Measurements from ENCODE around the gene PSME3.
A peak's percentile ranks its signal among the peaks of the same experiment; 100 is the strongest.

PSME3 gene

GRCh38 chr17:42827472-42827871 lies 5.7 kb upstream of the PSME3 start:
- peaks cover 5% of the 10 kb centered on the region for H3K4me1 ChIP-seq (ENCODE audit: control insufficient read depth, insufficient read depth, low read length)
- no peak overlapping the region for H3K4me3 ChIP-seq (ENCODE audit: low read length)
- H3K36me3 ChIP-seq (ENCODE audit: control insufficient read depth, insufficient read depth, low read length): no peaks in the 10 kb centered on the region
- H3K27me3 ChIP-seq (ENCODE audit: control insufficient read depth, insufficient read depth, low read length): no peaks in the 10 kb centered on the region
- no peak overlapping the region for H3K9ac ChIP-seq (ENCODE audit: low read length)
- no peak overlapping the region for H3K27ac ChIP-seq (ENCODE audit: low read depth, low read length)

- H3K4me1 ChIP-seq (ENCODE audit: control insufficient read depth, insufficient read depth, low read length): peaks cover 4% of the 10 kb centered on the region
- H3K9ac ChIP-seq (ENCODE audit: low read length): no peak overlapping the region
- H3K4me3 ChIP-seq (ENCODE audit: low read length): no peak overlapping the region
- H3K27ac ChIP-seq (ENCODE audit: low read depth, low read length): no peak overlapping the region
- no peaks in the 10 kb centered on the region for H3K36me3 ChIP-seq (ENCODE audit: control insufficient read depth, insufficient read depth, low read length)
- no peaks in the 10 kb centered on the region for H3K27me3 ChIP-seq (ENCODE audit: control insufficient read depth, insufficient read depth, low read length)
These were observed 2.2 kb upstream of the PSME3 start for GRCh38 chr17:42830971-42831370.

- Histone ChIP-seq H3K9ac (ENCODE audit: low read length) (peak overlapping the region; percentile 94), H3K36me3 (ENCODE audit: control insufficient read depth, insufficient read depth, low read length) (peaks cover 6% of the 10 kb centered on the region), H3K27me3 (ENCODE audit: control insufficient read depth, insufficient read depth, low read length) (no peaks in the 10 kb centered on the region), H3K4me1 (ENCODE audit: control insufficient read depth, insufficient read depth, low read length) (peaks cover 4% of the 10 kb centered on the region), H3K4me3 (ENCODE audit: low read length) (peak overlapping the region; percentile 85), H3K27ac (ENCODE audit: low read depth, low read length) (peak overlapping the region; percentile 94)
These were observed 824 bp upstream of the PSME3 start for GRCh38 chr17:42832213-42832933.

- peak overlapping the region; percentile 85 for H3K4me3 ChIP-seq (ENCODE audit: low read length)
- peaks cover 20% of the 10 kb centered on the region for H3K36me3 ChIP-seq (ENCODE audit: control insufficient read depth, insufficient read depth, low read length)
- H3K27ac ChIP-seq (ENCODE audit: low read depth, low read length): peak overlapping the region; percentile 94
- no peaks in the 10 kb centered on the region for H3K27me3 ChIP-seq (ENCODE audit: control insufficient read depth, insufficient read depth, low read length)
- peak overlapping the region; percentile 63 for H3K9ac ChIP-seq (ENCODE audit: low read length)
- peaks cover 4% of the 10 kb centered on the region for H3K4me1 ChIP-seq (ENCODE audit: control insufficient read depth, insufficient read depth, low read length)
These were observed 698 bp downstream of the PSME3 start for GRCh38 chr17:42833767-42834422.

- Histone ChIP-seq H3K27ac (ENCODE audit: low read depth, low read length) (no peak overlapping the region), H3K4me1 (ENCODE audit: control insufficient read depth, insufficient read depth, low read length) (peaks cover 4% of the 10 kb centered on the region), H3K4me3 (ENCODE audit: low read length) (no peak overlapping the region), H3K27me3 (ENCODE audit: control insufficient read depth, insufficient read depth, low read length) (no peaks in the 10 kb centered on the region), H3K36me3 (ENCODE audit: control insufficient read depth, insufficient read depth, low read length) (peaks cover 26% of the 10 kb centered on the region), H3K9ac (ENCODE audit: low read length) (no peak overlapping the region)
These were observed 2.5 kb downstream of the PSME3 start for GRCh38 chr17:42835732-42836131.

GRCh38 chr17:42841975-42842685 lies 8.9 kb downstream of the PSME3 start:
- Histone ChIP-seq H3K4me1 (ENCODE audit: control insufficient read depth, insufficient read depth, low read length) (no peaks in the 10 kb centered on the region), H3K36me3 (ENCODE audit: control insufficient read depth, insufficient read depth, low read length) (peaks cover 47% of the 10 kb centered on the region), H3K9ac (ENCODE audit: low read length) (no peak overlapping the region), H3K4me3 (ENCODE audit: low read length) (no peak overlapping the region), H3K27ac (ENCODE audit: low read depth, low read length) (no peak overlapping the region), H3K27me3 (ENCODE audit: control insufficient read depth, insufficient read depth, low read length) (no peaks in the 10 kb centered on the region)

GRCh38 chr17:42843358-42843934 lies 10.2 kb downstream of the PSME3 start:
- H3K4me3 ChIP-seq (ENCODE audit: low read length): no peak overlapping the region
- H3K27ac ChIP-seq (ENCODE audit: low read depth, low read length): peak overlapping the region; percentile 16
- H3K27me3 ChIP-seq (ENCODE audit: control insufficient read depth, insufficient read depth, low read length): no peaks in the 10 kb centered on the region
- H3K9ac ChIP-seq (ENCODE audit: low read length): no peak overlapping the region
- no peaks in the 10 kb centered on the region for H3K4me1 ChIP-seq (ENCODE audit: control insufficient read depth, insufficient read depth, low read length)
- H3K36me3 ChIP-seq (ENCODE audit: control insufficient read depth, insufficient read depth, low read length): peaks cover 37% of the 10 kb centered on the region

- H3K36me3 ChIP-seq (ENCODE audit: control insufficient read depth, insufficient read depth, low read length): peaks cover 29% of the 10 kb centered on the region
These were observed 11.1 kb downstream of the PSME3 start, which contains the start of gene AOC2 for GRCh38 chr17:42844271-42844670. Gene AOC2 (plus strand): TSS chr17:42844580. CDS start chr17:42844627, 47 bp downstream.

GRCh38 chr17:42844761-42845555 lies 11.8 kb downstream of the PSME3 start:
- Histone ChIP-seq H3K27ac (ENCODE audit: low read depth, low read length) (no peak overlapping the region), H3K4me3 (ENCODE audit: low read length) (no peak overlapping the region), H3K4me1 (ENCODE audit: control insufficient read depth, insufficient read depth, low read length) (peaks cover 6% of the 10 kb centered on the region), H3K36me3 (ENCODE audit: control insufficient read depth, insufficient read depth, low read length) (peaks cover 26% of the 10 kb centered on the region), H3K9ac (ENCODE audit: low read length) (no peak overlapping the region), H3K27me3 (ENCODE audit: control insufficient read depth, insufficient read depth, low read length) (no peaks in the 10 kb centered on the region)

More at GRCh38 chr17:42844271-42844670, 11.1 kb downstream of the PSME3 start, which contains the start of gene AOC2:
- no peak within 1 kb of the TSS for H3K4me3 ChIP-seq (ENCODE audit: low read length)
- H3K27ac ChIP-seq (ENCODE audit: low read depth, low read length): peak within 1 kb of the TSS; percentile 16
- no peak within 1 kb of the TSS for H3K9ac ChIP-seq (ENCODE audit: low read length)
- H3K27me3 ChIP-seq (ENCODE audit: control insufficient read depth, insufficient read depth, low read length): no peaks in the 10 kb centered on the region
- no peaks in the 10 kb centered on the region for H3K4me1 ChIP-seq (ENCODE audit: control insufficient read depth, insufficient read depth, low read length)

GRCh38 chr17:42845556-42845917 lies 12.3 kb downstream of the PSME3 start:
- Histone ChIP-seq H3K4me3 (ENCODE audit: low read length) (no peak overlapping the region), H3K9ac (ENCODE audit: low read length) (no peak overlapping the region), H3K36me3 (ENCODE audit: control insufficient read depth, insufficient read depth, low read length) (peaks cover 26% of the 10 kb centered on the region), H3K4me1 (ENCODE audit: control insufficient read depth, insufficient read depth, low read length) (peaks cover 11% of the 10 kb centered on the region), H3K27me3 (ENCODE audit: control insufficient read depth, insufficient read depth, low read length) (no peaks in the 10 kb centered on the region), H3K27ac (ENCODE audit: low read depth, low read length) (no peak overlapping the region)

GRCh38 chr17:42845918-42846593 lies 12.9 kb downstream of the PSME3 start:
- H3K9ac ChIP-seq (ENCODE audit: low read length): no peak overlapping the region
- H3K4me1 ChIP-seq (ENCODE audit: control insufficient read depth, insufficient read depth, low read length): peaks cover 11% of the 10 kb centered on the region
- H3K36me3 ChIP-seq (ENCODE audit: control insufficient read depth, insufficient read depth, low read length): peaks cover 26% of the 10 kb centered on the region
- no peak overlapping the region for H3K4me3 ChIP-seq (ENCODE audit: low read length)
- H3K27ac ChIP-seq (ENCODE audit: low read depth, low read length): no peak overlapping the region
- no peaks in the 10 kb centered on the region for H3K27me3 ChIP-seq (ENCODE audit: control insufficient read depth, insufficient read depth, low read length)
